GM23338 (cell line): ENCODE measurements around the gene ESYT2. TPM values are rescaled to one million over a fixed set of nuclear protein-coding genes. Genes with fewer than 3 reads are reported as not detected.
A peak's percentile ranks its signal among the peaks of the same experiment; 100 is the strongest.

Experiments
- ATAC-seq: fragments of 200-7000 bp; cut with Tn5 transposase; 3 replicates; pipeline ENCODE4 v1.9.1; 2020
- DNase-seq: peaks from one replicate; pipeline ENCODE4 v3.0.0-alpha.2; 2015; ENCODE audit warnings: low spot score
- H2AFZ ChIP-seq: fragments of 200-600 bp; sonication (generic); 2 replicates; pipeline ENCODE4 v1.8.0; 2016; ENCODE audit warnings: antibody characterized with exemption, mild to moderate bottlenecking, moderate library complexity
- H3F3A ChIP-seq: fragments of 200-600 bp; sonication (generic); replicated peaks from 2 replicates; pipeline ENCODE4 v1.8.0; 2017; ENCODE audit warnings: antibody characterized with exemption, mixed run types, low read depth
- H3K27ac ChIP-seq: fragments of 200-600 bp; sonication (generic); 2 replicates; pipeline ENCODE4 v1.6.1; 2016; ENCODE audit warnings: low read depth
- H3K27me3 ChIP-seq: fragments of 200-600 bp; sonication (generic); 2 replicates; pipeline ENCODE4 v1.8.0; 2016; ENCODE audit warnings: mild to moderate bottlenecking, mixed run types, moderate library complexity; ENCODE audit not compliant: insufficient read depth
- H3K36me3 ChIP-seq: fragments of 200-600 bp; sonication (generic); 2 replicates; pipeline ENCODE4 v1.8.0; 2016; ENCODE audit warnings: mild to moderate bottlenecking; ENCODE audit not compliant: insufficient read depth
- H3K4me1 ChIP-seq: fragments of 200-600 bp; sonication (generic); 2 replicates; pipeline ENCODE4 v1.8.0; 2016; ENCODE audit warnings: mild to moderate bottlenecking, moderate library complexity; ENCODE audit not compliant: insufficient read depth
- H3K4me2 ChIP-seq: fragments of 200-600 bp; sonication (generic); 2 replicates; pipeline ENCODE4 v1.7.1; 2017; ENCODE audit warnings: mixed run types
- H3K4me3 ChIP-seq: fragments of 200-600 bp; sonication (generic); 2 replicates; pipeline ENCODE4 v1.6.1; 2016; ENCODE audit warnings: mixed run types
- H3K79me2 ChIP-seq: fragments of 200-600 bp; sonication (generic); replicated peaks from 2 replicates; pipeline ENCODE4 v1.8.0; 2017; ENCODE audit warnings: mild to moderate bottlenecking; ENCODE audit not compliant: insufficient read depth
- H3K9me2 ChIP-seq: fragments of 200-600 bp; sonication (generic); 2 replicates; pipeline ENCODE4 v1.8.0; 2017; ENCODE audit not compliant: insufficient read depth
- H4K20me1 ChIP-seq: fragments of 200-600 bp; sonication (generic); replicated peaks from 2 replicates; pipeline ENCODE4 v1.8.0; 2017; ENCODE audit warnings: mild to moderate bottlenecking; ENCODE audit not compliant: insufficient read depth
- H3K27ac Mint-ChIP-seq: 2 replicates; pipeline ENCODE4 v1.8.0; 2020; ENCODE audit warnings: inconsistent platforms, mild to moderate bottlenecking, moderate library complexity, mixed read lengths
- H3K27me3 Mint-ChIP-seq: 3 replicates; pipeline ENCODE4 v1.8.0; 2022; ENCODE audit warnings: low read depth, mild to moderate bottlenecking, moderate library complexity, mixed read lengths, inconsistent platforms; ENCODE audit not compliant: insufficient read depth, poor library complexity
- H3K36me3 Mint-ChIP-seq: 3 replicates; pipeline ENCODE4 v1.8.0; 2021; ENCODE audit warnings: low read depth, mild to moderate bottlenecking, inconsistent platforms, moderate library complexity, mixed read lengths
- H3K4me1 Mint-ChIP-seq: 3 replicates; pipeline ENCODE4 v1.8.0; 2020; ENCODE audit warnings: mild to moderate bottlenecking, inconsistent platforms, mixed read lengths
- H3K4me3 Mint-ChIP-seq: 3 replicates; pipeline ENCODE4 v1.8.0; 2021; ENCODE audit warnings: moderate library complexity, mild to moderate bottlenecking, inconsistent platforms, mixed read lengths
- H3K9me3 Mint-ChIP-seq: 3 replicates; pipeline ENCODE4 v1.8.0; 2020; ENCODE audit warnings: moderate library complexity, mild to moderate bottlenecking, inconsistent platforms, mixed read lengths
- CREB1 ChIP-seq: fragments of 250-450 bp; sonication (Bioruptor Pico); IDR thresholded peaks from 2 replicates; pipeline ENCODE4 v1.5.0; 2020; ENCODE audit warnings: low read depth, mild to moderate bottlenecking, moderate library complexity
- CTCF ChIP-seq, 2 experiments: fragments of 200-600 bp in 1 of 2; sonication (generic) in 1 of 2; conservative IDR thresholded peaks; 2 replicates each; pipeline versions ENCODE4 v1.5.1 to v1.6.1; 2016 to 2017; ENCODE audit warnings: antibody characterized with exemption in 2 of 2, low read depth in 2 of 2, mild to moderate bottlenecking in 2 of 2, moderate library complexity in 1 of 2
- ETS1 ChIP-seq: IDR thresholded peaks from 2 replicates; pipeline ENCODE4 v1.6.1; 2016; ENCODE audit warnings: antibody characterized with exemption
- EZH2 ChIP-seq: fragments of 200-600 bp; sonication (generic); IDR thresholded peaks from one replicate; pipeline ENCODE4 v1.8.0; 2017; ENCODE audit warnings: antibody characterized with exemption, mild to moderate bottlenecking, low read depth; ENCODE audit not compliant: unreplicated experiment
- EZH2phosphoT487 ChIP-seq: fragments of 200-600 bp; sonication (generic); IDR thresholded peaks from one replicate; pipeline ENCODE4 v1.8.1; 2018; ENCODE audit warnings: antibody characterized with exemption; ENCODE audit not compliant: unreplicated experiment
- JUNB ChIP-seq: IDR thresholded peaks from one replicate; pipeline ENCODE4 v1.6.1; 2016; ENCODE audit warnings: antibody characterized with exemption; ENCODE audit not compliant: unreplicated experiment
- NANOG ChIP-seq: IDR thresholded peaks from 2 replicates; pipeline ENCODE4 v1.6.1; 2016; ENCODE audit warnings: antibody characterized with exemption, borderline replicate concordance
- POLR2AphosphoS5 ChIP-seq: IDR thresholded peaks from 2 replicates; pipeline ENCODE4 v1.6.1; 2016; ENCODE audit warnings: antibody characterized with exemption, low read depth
- REST ChIP-seq: IDR thresholded peaks from one replicate; pipeline ENCODE4 v1.6.1; 2018; ENCODE audit warnings: antibody characterized with exemption; ENCODE audit not compliant: unreplicated experiment
- STAT1 ChIP-seq: IDR thresholded peaks from one replicate; pipeline ENCODE4 v1.6.1; 2016; ENCODE audit warnings: antibody characterized with exemption; ENCODE audit not compliant: unreplicated experiment
- ZNF114 ChIP-seq: fragments of 250-450 bp; sonication (Bioruptor Pico); IDR thresholded peaks from 2 replicates; pipeline ENCODE4 v1.5.0; 2020; ENCODE audit warnings: mild to moderate bottlenecking, moderate library complexity
- ZNF331 ChIP-seq: fragments of 250-450 bp; sonication (Bioruptor Pico); IDR thresholded peaks from 2 replicates; pipeline ENCODE4 v1.5.0; 2020; ENCODE audit warnings: low read depth, mild to moderate bottlenecking, moderate library complexity
- ZNF462 ChIP-seq: fragments of 250-450 bp; sonication (Bioruptor Pico); IDR thresholded peaks from 2 replicates; pipeline ENCODE4 v1.5.0; 2020; ENCODE audit warnings: mild to moderate bottlenecking, moderate library complexity
- polyA plus RNA-seq: library from polyadenylated mRNA; unstranded; fragments of >200 nt; fragmentation: Nextera tagmentation; extraction: Ambion mirVana; gene quantifications from 2 replicates; pipeline ENCODE4 v1.2.1, GENCODE V29; 2016
- total RNA-seq: library from RNA; depleted of rRNA; stranded (reverse); fragments of >200 nt; shearing (Covaris generic); gene quantifications from 2 replicates; pipeline ENCODE4 v1.2.3, GENCODE V29; 2014

Gene ESYT2
- total and polyA plus RNA-seq, 2 experiments from 2014 or later: 9.6 to 52.7 TPM

GRCh38 chr7:158840604-158841003, 11.3 kb upstream of the ESYT2 start:
- no peak overlapping the region for H3K27ac ChIP-seq
- peaks cover 8% of the 10 kb centered on the region; the same call in 1 of the 2 replicates for H3K36me3 ChIP-seq
- Mint-ChIP-seq H3K36me3 (peaks cover 12% of the 10 kb centered on the region), H3K4me3 (no peak overlapping the region), H3K4me1 (peaks cover 22% of the 10 kb centered on the region), H3K27ac (no peak overlapping the region), H3K9me3 (peaks cover 30% of the 10 kb centered on the region), H3K27me3 (peaks cover 18% of the 10 kb centered on the region)
- H3F3A ChIP-seq: peaks cover 6% of the 10 kb centered on the region
- no peaks in the 10 kb centered on the region for H3K27me3 ChIP-seq
- H4K20me1 ChIP-seq: no peaks in the 10 kb centered on the region
- TF ChIP-seq NANOG: no peak
- no peak for TF ChIP-seq REST
- no peak for TF ChIP-seq CTCF (conservative IDR thresholded peaks at IDR 0.05; ENCODE audit: low read depth in 2 of 2)
- no peak for TF ChIP-seq CREB1 (CRISPR knock-in tag)
- TF ChIP-seq ZNF462: no peak
- TF ChIP-seq ZNF331: no peak
- no peak for TF ChIP-seq STAT1
- TF ChIP-seq JUNB: no peak
- no peak for TF ChIP-seq EZH2
- TF ChIP-seq EZH2phosphoT487: no peak
- TF ChIP-seq ETS1: no peak
- no peak for TF ChIP-seq POLR2AphosphoS5
- TF ChIP-seq ZNF114 (CRISPR knock-in tag): no peak
- H3K9me2 ChIP-seq: peaks cover 4% of the 10 kb centered on the region; the same call in 1 of the 2 replicates
- H3K4me2 ChIP-seq: peak overlapping the region; percentile 38; the same call in 1 of the 2 replicates
- ATAC-seq (peak; percentile 43; the same call in 2 of the 3 replicates), DNase-seq (no peak)
- no peaks in the 10 kb centered on the region for H3K79me2 ChIP-seq
- H2AFZ ChIP-seq: no peak overlapping the region
- H3K4me1 ChIP-seq: peaks cover 26% of the 10 kb centered on the region
- no peak overlapping the region for H3K4me3 ChIP-seq
